Gastrocnemius medialis (tissue), 4 donors: ENCODE results near the gene MXRA8. TPM values are rescaled to one million over a fixed set of nuclear protein-coding genes. Genes with fewer than 3 reads are reported as not detected.

Experiments
- ATAC-seq, 2 donors: fragments of 150-250 bp; one replicate each; pipeline ENCODE4 v1.9.1; 2016
- DNase-seq, 2 donors: peaks; one replicate each; pipeline ENCODE4 v3.0.0-alpha.2; 2019
- H3K27ac ChIP-seq, 4 donors: fragments of 200-600 bp; sonication (generic); 1 replicate in 1 of 4; 2 replicates in 3 of 4; pipeline ENCODE4 v1.5.1; 2016 to 2018; ENCODE audit warnings: mild to moderate bottlenecking in 2 of 4, moderate library complexity in 1 of 4
- H3K27me3 ChIP-seq, 3 donors: fragments of 200-600 bp; sonication (generic) in 2 of 3; 1 replicate in 1 of 3; 2 replicates in 2 of 3; pipeline versions ENCODE4 v1.5.1 to v1.6.0; 2016 to 2019; ENCODE audit warnings: mild to moderate bottlenecking in 1 of 3, moderate library complexity in 1 of 3
- H3K36me3 ChIP-seq, 2 donors: fragments of 200-600 bp; sonication (generic) in 1 of 2; one replicate each; pipeline ENCODE4 v1.5.1; 2017 to 2018
- H3K4me1 ChIP-seq, 2 donors: fragments of 200-600 bp; sonication (generic) in 1 of 2; one replicate each; pipeline ENCODE4 v1.5.1; 2016 to 2017; ENCODE audit warnings: mild to moderate bottlenecking in 2 of 2
- H3K4me3 ChIP-seq, 4 donors: fragments of 200-600 bp; sonication (generic) in 3 of 4; 1 replicate in 1 of 4; 2 replicates in 3 of 4; pipeline ENCODE4 v1.5.1; 2016 to 2019; ENCODE audit warnings: mild to moderate bottlenecking in 2 of 4
- H3K9me3 ChIP-seq, 3 donors: fragments of 200-600 bp; sonication (generic) in 2 of 3; 1 replicate in 1 of 3; 2 replicates in 2 of 3; pipeline ENCODE4 v1.5.1; 2016 to 2019
- POLR2A ChIP-seq, 2 donors: fragments of 450-650 bp; IDR thresholded peaks; one replicate each; pipeline ENCODE4 v1.6.1; 2017; ENCODE audit warnings: antibody characterized with exemption in 2 of 2, mild to moderate bottlenecking in 2 of 2, moderate library complexity in 2 of 2
- in situ Hi-C, 4 donors: fragments of 200-750 bp; cut with MboI; loops; one replicate each; pipeline versions ENCODE4 v1.15.0 to v1.8.0; 2017; ENCODE audit warnings: low sequenced_read_pairs in 4 of 4
- intact Hi-C: fragments of 100-400 bp; cut with DNase I; formaldehyde crosslinking; loops from one replicate; pipeline ENCODE4 v1.15.1; 2023; ENCODE audit warnings: low total_unique reads
- total RNA-seq, 4 donors: library from RNA; depleted of rRNA; stranded (reverse); fragments of >200 nt; gene quantifications; one replicate each; pipeline versions ENCODE4 v1.1.0 to v1.2.3, GENCODE V29; 2016
- TF ChIP-seq, protein P1 (sequence below), 5 experiments: fragments of 450-650 bp in 3 of 5; fragments of 200-600 bp in 2 of 5; sonication (generic) in 2 of 5; IDR thresholded peaks in 4 of 5; conservative IDR thresholded peaks in 1 of 5; 1 replicate in 4 of 5; 2 replicates in 1 of 5; pipeline ENCODE4 v1.5.1; 2016 to 2019; ENCODE audit warnings: antibody characterized with exemption in 5 of 5, mild to moderate bottlenecking in 3 of 5, moderate library complexity in 3 of 5

Gene MXRA8
- total RNA-seq, 4 donors from 2014 or later: 13.9 to 41.9 (median 34.2) TPM

GRCh38 chr1:1397839-1398523 lies 39.6 kb upstream of the MXRA8 start:
- Histone ChIP-seq H3K27me3 (no peaks in the 10 kb centered on the region), H3K4me1 (peaks cover 37 to 49% of the 10 kb centered on the region in 2 donors), H3K4me3 (peak overlapping the region; percentile 65 to 98 (median 84)), H3K9me3 (no peaks in the 10 kb centered on the region), H3K27ac (peak overlapping the region; percentile 80 to 96 (median 92)), H3K36me3 (peaks cover 0 to 61% of the 10 kb centered on the region in 2 donors)
- in situ Hi-C loops: no loop called here
- peak in 1 of 2 donors; percentile 47 for TF ChIP-seq POLR2A (IDR thresholded peaks at IDR 0.05)
- TF ChIP-seq, protein P1, sequence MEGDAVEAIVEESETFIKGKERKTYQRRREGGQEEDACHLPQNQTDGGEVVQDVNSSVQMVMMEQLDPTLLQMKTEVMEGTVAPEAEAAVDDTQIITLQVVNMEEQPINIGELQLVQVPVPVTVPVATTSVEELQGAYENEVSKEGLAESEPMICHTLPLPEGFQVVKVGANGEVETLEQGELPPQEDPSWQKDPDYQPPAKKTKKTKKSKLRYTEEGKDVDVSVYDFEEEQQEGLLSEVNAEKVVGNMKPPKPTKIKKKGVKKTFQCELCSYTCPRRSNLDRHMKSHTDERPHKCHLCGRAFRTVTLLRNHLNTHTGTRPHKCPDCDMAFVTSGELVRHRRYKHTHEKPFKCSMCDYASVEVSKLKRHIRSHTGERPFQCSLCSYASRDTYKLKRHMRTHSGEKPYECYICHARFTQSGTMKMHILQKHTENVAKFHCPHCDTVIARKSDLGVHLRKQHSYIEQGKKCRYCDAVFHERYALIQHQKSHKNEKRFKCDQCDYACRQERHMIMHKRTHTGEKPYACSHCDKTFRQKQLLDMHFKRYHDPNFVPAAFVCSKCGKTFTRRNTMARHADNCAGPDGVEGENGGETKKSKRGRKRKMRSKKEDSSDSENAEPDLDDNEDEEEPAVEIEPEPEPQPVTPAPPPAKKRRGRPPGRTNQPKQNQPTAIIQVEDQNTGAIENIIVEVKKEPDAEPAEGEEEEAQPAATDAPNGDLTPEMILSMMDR (IDR thresholded peaks at IDR 0.05 in 4 of 5, conservative IDR thresholded peaks at IDR 0.05 in 1 of 5): no peak
- ATAC-seq (peak in 1 of 2 donors; percentile 25), DNase-seq (peak in 1 of 2 donors; percentile 69)
- intact Hi-C loops: loop anchor here (2.0 kb wide), 2 partner anchors 49 to 177 kb away; partner anchors contain the start of genes DVL1 and SSU72

- in situ Hi-C loops (no loop called here), intact Hi-C loops (no loop called here)
- H3K4me3 ChIP-seq: no peak overlapping the region
- TF ChIP-seq POLR2A (IDR thresholded peaks at IDR 0.05): no peak
- TF ChIP-seq, protein P1 (IDR thresholded peaks at IDR 0.05 in 4 of 5, conservative IDR thresholded peaks at IDR 0.05 in 1 of 5): no peak
- H3K27me3 ChIP-seq: no peaks in the 10 kb centered on the region
- DNase-seq (no peak), ATAC-seq (no peak)
- H3K9me3 ChIP-seq: no peaks in the 10 kb centered on the region
- peak overlapping the region in 3 of 4 donors; percentile 44 to 65 (median 63) for H3K27ac ChIP-seq
- peaks cover 4 to 74% of the 10 kb centered on the region in 2 donors for H3K36me3 ChIP-seq
- peaks cover 29 to 39% of the 10 kb centered on the region in 2 donors for H3K4me1 ChIP-seq
Observed at GRCh38 chr1:1395166-1395565, 36.8 kb upstream of the MXRA8 start.

- DNase-seq (no peak), ATAC-seq (no peak)
- Histone ChIP-seq H3K27ac (peak overlapping the region in 1 of 4 donors; percentile 65), H3K27me3 (no peaks in the 10 kb centered on the region), H3K4me1 (peaks cover 24 to 35% of the 10 kb centered on the region in 2 donors), H3K36me3 (peaks cover 7 to 84% of the 10 kb centered on the region in 2 donors), H3K9me3 (no peaks in the 10 kb centered on the region), H3K4me3 (no peak overlapping the region)
- in situ Hi-C loops (no loop called here), intact Hi-C loops (loop anchor here (5.0 kb wide), 1 partner anchor 453 kb away; no protein-coding TSS in a partner anchor)
- TF ChIP-seq POLR2A (IDR thresholded peaks at IDR 0.05): no peak
- TF ChIP-seq, protein P1 (IDR thresholded peaks at IDR 0.05 in 4 of 5, conservative IDR thresholded peaks at IDR 0.05 in 1 of 5): no peak
Observed at GRCh38 chr1:1394116-1394515, 35.8 kb upstream of the MXRA8 start.

DNA sequence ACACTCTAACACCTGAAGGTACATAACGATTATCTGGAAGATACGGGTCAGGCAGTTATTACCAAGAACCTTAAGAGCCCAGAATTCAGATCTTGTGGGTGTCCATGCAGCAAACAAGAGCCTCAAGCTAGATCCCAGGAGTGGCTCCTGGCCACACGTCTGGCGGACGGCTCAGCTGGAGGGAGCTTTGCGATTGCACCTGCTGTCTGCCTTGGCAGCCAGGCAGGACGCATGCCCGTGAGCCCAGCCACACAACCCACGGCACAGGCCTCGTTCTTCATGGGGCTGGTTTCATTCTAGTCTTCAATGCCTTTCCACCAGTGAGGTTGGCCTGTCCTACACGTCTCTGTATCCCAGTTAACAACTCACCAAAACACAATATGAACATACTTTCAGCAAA lies 35.1 kb upstream of the MXRA8 start:
- H3K36me3 ChIP-seq: peaks cover 10 to 91% of the 10 kb centered on the region in 2 donors
- no peaks in the 10 kb centered on the region for H3K27me3 ChIP-seq
- ATAC-seq: no peak
- H3K4me3 ChIP-seq: no peak overlapping the region
- H3K4me1 ChIP-seq: peaks cover 24 to 35% of the 10 kb centered on the region in 2 donors
- no peak for DNase-seq
- H3K9me3 ChIP-seq: no peaks in the 10 kb centered on the region
- intact Hi-C loops: loop anchor here (5.0 kb wide), 1 partner anchor 454 kb away; no protein-coding TSS in a partner anchor
- no peak for TF ChIP-seq POLR2A (IDR thresholded peaks at IDR 0.05)
- TF ChIP-seq, protein P1 (IDR thresholded peaks at IDR 0.05 in 4 of 5, conservative IDR thresholded peaks at IDR 0.05 in 1 of 5): no peak
- peak overlapping the region in 1 of 4 donors; percentile 65 for H3K27ac ChIP-seq
- in situ Hi-C loops: no loop called here
